GM12865 (cell line): ENCODE measurements around the gene PHC1.
"Not testable (repeated sequence)": the region's sequence is repeated elsewhere in the genome, so short reads cannot be mapped to it uniquely, and the experiment has no call there.

Experiments
- DNase-seq: peaks from one replicate; pipeline ENCODE4 v3.0.0; 2010; ENCODE audit warnings: low read depth
- H3K4me3 ChIP-seq: 2 replicates; pipeline ENCODE4 v1.5.1; 2011; ENCODE audit warnings: mild to moderate bottlenecking, low read depth, low read length, control low read depth
- TF ChIP-seq, protein P1 (sequence below): IDR thresholded peaks from 2 replicates; pipeline ENCODE4 v1.5.1; 2011; ENCODE audit warnings: low read length, control low read depth, low read depth, inconsistent platforms; ENCODE audit not compliant: insufficient read depth; ENCODE audit errors: missing control alignments

PHC1 gene

GRCh38 chr12:8897081-8897480 lies 17.2 kb upstream of the PHC1 start:
- no peak for DNase-seq
- TF ChIP-seq, protein P1, sequence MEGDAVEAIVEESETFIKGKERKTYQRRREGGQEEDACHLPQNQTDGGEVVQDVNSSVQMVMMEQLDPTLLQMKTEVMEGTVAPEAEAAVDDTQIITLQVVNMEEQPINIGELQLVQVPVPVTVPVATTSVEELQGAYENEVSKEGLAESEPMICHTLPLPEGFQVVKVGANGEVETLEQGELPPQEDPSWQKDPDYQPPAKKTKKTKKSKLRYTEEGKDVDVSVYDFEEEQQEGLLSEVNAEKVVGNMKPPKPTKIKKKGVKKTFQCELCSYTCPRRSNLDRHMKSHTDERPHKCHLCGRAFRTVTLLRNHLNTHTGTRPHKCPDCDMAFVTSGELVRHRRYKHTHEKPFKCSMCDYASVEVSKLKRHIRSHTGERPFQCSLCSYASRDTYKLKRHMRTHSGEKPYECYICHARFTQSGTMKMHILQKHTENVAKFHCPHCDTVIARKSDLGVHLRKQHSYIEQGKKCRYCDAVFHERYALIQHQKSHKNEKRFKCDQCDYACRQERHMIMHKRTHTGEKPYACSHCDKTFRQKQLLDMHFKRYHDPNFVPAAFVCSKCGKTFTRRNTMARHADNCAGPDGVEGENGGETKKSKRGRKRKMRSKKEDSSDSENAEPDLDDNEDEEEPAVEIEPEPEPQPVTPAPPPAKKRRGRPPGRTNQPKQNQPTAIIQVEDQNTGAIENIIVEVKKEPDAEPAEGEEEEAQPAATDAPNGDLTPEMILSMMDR = no peak
- no peak overlapping the region for H3K4me3 ChIP-seq

DNA sequence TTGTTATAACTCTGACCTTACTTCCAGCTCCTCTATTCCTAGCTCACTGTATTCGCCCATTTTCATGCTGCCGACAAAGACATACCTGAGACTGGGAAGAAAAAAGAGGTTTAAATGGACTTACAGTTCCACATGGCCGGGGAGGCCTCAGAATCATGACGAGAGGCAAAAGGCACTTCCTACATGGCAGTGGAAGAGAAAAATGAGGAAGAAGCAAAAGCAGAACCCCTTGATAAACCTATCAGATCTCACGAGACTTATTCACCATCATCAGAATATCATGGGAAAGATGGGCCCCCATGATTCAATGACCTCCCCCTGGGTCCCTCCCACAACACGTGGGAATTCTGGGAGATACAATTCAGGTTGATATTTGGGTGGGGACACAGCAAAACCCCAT lies 14.5 kb upstream of the PHC1 start:
- DNase-seq = no peak
- TF ChIP-seq, protein P1 = no peak
- no peak overlapping the region for H3K4me3 ChIP-seq

DNA sequence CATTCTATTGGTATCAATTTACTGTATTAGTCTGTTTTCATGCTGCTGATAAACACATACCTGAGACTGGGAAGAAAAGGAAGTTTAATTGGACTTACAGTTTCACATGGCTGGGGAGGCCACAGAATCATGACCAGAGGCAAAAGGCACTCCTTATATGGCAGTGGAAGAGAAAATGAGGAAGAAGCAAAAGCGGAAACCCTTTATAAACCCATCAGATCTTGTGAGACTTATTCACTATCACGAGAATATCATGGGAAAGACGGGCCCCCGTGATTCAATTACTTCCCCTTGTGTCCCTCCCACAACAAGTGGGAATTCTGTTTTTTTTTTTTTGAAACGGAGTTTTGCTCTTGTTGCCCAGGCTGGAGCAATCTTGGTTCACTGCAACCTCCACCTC lies 11.6 kb upstream of the PHC1 start:
- DNase-seq = peak; percentile 9

DNA sequence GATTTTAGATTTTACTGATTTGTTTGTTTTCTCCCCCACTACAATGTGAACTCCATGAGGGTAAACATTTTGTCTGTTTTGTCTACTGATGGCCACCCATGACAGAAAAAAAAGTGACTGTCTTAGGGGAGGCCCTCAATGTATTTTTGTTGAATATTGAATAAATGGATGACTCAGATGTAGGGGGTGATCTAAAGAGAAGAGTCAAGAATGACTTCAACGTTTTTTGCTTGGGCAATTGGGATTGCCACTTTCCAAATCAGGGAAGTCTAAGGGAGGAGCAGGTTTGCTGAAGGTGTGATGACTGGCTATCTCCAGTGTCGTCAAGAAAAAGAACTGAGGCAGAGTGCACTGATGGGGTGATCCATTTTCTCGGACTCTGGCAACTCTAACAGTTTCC lies 10.7 kb upstream of the PHC1 start:
- TF ChIP-seq, protein P1 = no peak
- no peak overlapping the region for H3K4me3 ChIP-seq
- DNase-seq = no peak

More for the DNA sequence above, 11.6 kb upstream of the PHC1 start:
- H3K4me3 ChIP-seq = not testable (repeated sequence)

DNA sequence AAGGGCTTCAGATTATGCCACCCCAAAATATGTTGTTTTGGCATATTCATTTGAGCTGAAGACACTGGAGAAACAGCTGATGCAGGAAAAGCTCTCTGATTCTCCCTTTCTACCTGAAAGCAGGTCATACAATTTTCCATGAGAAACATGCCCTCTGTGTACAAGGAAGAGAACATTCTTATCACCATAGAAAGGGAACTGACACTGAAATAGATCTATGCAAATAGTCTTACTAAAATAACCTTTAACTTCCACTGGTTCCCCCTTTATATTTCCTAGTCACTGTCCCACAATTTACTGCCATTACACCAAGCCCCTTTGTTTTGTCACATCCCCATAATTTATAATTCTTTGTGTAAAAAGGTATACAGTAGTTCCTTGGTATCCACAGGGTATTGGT lies 9.6 kb upstream of the PHC1 start:
- no peak for DNase-seq
- TF ChIP-seq, protein P1 = no peak

GRCh38 chr12:8905546-8905945 lies 8.8 kb upstream of the PHC1 start:
- TF ChIP-seq, protein P1 = no peak
- no peak overlapping the region for H3K4me3 ChIP-seq
- DNase-seq = no peak

More for the DNA sequence above, 9.6 kb upstream of the PHC1 start:
- no peak overlapping the region for H3K4me3 ChIP-seq

DNA sequence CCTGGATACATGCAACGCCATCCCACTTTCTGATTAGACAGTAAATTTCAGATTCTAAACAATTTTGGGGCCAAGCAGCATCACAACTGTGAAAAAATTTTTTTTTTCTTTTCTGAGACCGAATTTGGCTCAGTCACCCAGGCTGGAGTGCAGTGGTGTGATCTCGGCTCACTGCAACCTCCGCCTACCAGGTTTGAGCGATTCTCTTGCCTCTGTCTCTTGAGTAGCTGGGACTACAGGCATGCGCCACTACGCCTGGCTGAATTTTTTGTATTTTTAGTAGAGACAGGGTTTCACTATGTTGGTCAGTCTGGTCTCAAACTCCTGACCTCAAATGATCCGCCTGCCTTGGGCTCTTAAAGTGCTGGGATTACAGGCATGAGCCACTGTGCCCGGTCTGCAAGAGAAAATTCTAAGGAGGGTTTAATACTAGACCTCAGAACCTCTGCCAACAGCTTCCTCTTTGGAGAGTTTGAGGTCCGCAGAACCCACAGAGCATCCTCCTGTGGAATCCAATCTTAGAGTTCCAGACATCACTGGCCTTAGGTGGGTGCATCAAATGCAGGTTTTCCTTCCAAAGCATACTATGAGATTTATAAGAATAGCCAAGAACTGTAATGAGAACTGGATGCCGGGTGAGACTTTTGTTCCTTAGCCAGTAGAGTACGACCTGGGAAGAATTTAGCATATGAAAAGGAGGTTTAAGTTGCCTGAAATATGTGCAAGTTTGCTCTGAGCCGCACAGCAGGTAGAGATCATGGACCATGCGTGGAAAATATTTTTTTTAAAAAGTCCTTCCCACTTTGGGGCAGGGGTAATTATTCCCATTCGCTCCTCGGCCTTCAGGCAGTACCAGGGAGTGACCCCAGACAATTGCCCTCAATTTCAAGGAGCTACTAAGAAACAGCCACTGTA lies 7.8 kb upstream of the PHC1 start:
- TF ChIP-seq, protein P1 = no peak
- H3K4me3 ChIP-seq = no peak overlapping the region
- no peak for DNase-seq
